ENCODE measurements around the gene PGAM5. TPM values are rescaled to one million over a fixed set of nuclear protein-coding genes. Genes with fewer than 3 reads are reported as not detected.

PGAM5 gene
- total and polyA plus RNA-seq, 9 of the 15 experiments (the other 6 are each of a cell fraction or from before 2014, with no cell fraction given) = 7.4 to 121 (median 69.5) TPM

DNA sequence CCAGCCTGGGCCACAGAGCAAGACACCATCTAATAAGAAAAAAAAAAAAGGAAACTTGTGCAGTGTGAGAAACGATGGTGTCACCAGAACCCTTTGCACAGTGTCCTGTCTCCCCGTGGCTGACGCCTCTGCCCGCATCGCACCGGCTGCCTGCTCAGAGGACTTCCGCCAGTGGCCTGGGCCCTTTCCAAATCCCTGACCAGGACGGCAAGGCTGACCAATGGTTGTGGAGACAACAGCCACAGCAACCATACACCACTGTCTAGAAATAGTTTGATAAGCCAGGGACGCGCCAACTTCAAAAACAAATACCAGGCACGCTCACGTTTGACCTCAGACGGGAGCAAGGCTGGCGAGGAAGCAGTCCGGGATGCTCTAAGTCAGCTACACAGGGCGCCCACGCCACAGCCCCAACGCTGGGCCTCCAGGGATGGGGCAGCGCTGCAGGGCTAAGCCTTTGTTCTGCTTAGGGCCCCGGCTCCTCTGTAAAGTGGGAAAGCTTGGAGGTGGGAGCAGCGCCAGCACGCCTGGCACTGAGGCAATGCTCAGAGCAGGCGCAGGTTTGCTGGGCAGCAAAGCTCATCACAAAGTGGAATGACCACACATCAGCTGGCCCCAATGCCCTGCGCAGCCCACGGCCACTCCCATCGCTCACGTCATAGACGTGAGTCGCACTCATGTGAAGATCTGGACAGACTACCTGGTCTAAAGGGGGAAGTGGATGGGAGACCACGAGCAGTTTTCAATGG lies 12.5 kb downstream of the PGAM5 start:
- Histone ChIP-seq H3K4me2 (ENCODE audit: insufficient read depth, low read length) (no peak overlapping the region), H3K9me3 (replicated peaks; ENCODE audit: control insufficient read depth, insufficient read depth, low read depth, low read length) (no peaks in the 10 kb centered on the region), H3K4me1 (replicated peaks in 1 of 2; ENCODE audit: control insufficient read depth in 2 of 2, insufficient read depth in 2 of 2, low read length in 2 of 2) (peaks cover 0 to 18% of the 10 kb centered on the region in 2 experiments; a peak in 3 of 5 replicates), H3K36me3 (ENCODE audit: control insufficient read depth, insufficient read depth, low read length) (peaks cover 92% of the 10 kb centered on the region), H3K27me3 (ENCODE audit: control insufficient read depth in 2 of 2, insufficient read depth in 2 of 2, low read length in 2 of 2) (no peaks in the 10 kb centered on the region), H3K27ac (ENCODE audit: extremely low read depth, low read depth, low read length) (peak overlapping the region; percentile 43; the same call in 2 of the 3 replicates), H3K79me2 (ENCODE audit: control insufficient read depth, insufficient read depth, low read length) (no peaks in the 10 kb centered on the region; the same call in 2 of the 3 replicates), H3K9ac (ENCODE audit: insufficient read depth in 1 of 2, low read depth in 2 of 2, low read length in 2 of 2) (peak overlapping the region in 1 of 2 experiments; percentile 80; a peak in 2 of 4 replicates), H3K9me1 (ENCODE audit: control insufficient read depth, insufficient read depth, low read length) (peaks cover 5% of the 10 kb centered on the region), H3K4me3 (no peak overlapping the region), H4K20me1 (replicated peaks; ENCODE audit: control insufficient read depth, insufficient read depth, low read length) (no peaks in the 10 kb centered on the region; the same call in 1 of the 2 replicates), H2AFZ (ENCODE audit: low read depth, low read length) (no peak overlapping the region)
- BruUV-seq (replicated peaks) = no TSS peak
- peak; percentile 37 for FAIRE-seq
- intact Hi-C loops (cut with micrococcal nuclease) (no loop called here), in situ Hi-C loops (cut with MboI) (no loop called here)
- TF ChIP-seq, protein P1, sequence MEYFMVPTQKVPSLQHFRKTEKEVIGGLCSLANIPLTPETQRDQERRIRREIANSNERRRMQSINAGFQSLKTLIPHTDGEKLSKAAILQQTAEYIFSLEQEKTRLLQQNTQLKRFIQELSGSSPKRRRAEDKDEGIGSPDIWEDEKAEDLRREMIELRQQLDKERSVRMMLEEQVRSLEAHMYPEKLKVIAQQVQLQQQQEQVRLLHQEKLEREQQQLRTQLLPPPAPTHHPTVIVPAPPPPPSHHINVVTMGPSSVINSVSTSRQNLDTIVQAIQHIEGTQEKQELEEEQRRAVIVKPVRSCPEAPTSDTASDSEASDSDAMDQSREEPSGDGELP (CRISPR knock-in tag; IDR thresholded peaks at IDR 0.05; ENCODE audit: borderline replicate concordance) = peak; percentile 48; the same call in 1 of the 2 replicates
- TF ChIP-seq CREM (IDR thresholded peaks at IDR 0.05; ENCODE audit: low read depth) (peak; percentile 66), SPI1 (IDR thresholded peaks at IDR 0.05; ENCODE audit: borderline replicate concordance, low read depth, low read length) (peak; percentile 61), FOXA3 (CRISPR knock-in tag; conservative IDR thresholded peaks at IDR 0.05 in 1 of 2, IDR thresholded peaks at IDR 0.05 in 1 of 2) (no peak), MAFG (tag; conservative IDR thresholded peaks at IDR 0.05) (no peak), ZNF121 (CRISPR knock-in tag; conservative IDR thresholded peaks at IDR 0.05) (0 out of 2 replicates have a peak, but pooled peaks have one; percentile 5), THRA (IDR thresholded peaks at IDR 0.05) (no peak), POLR2G (IDR thresholded peaks at IDR 0.05; ENCODE audit: low read depth, low read length) (peak; percentile 75), RBFOX2 (IDR thresholded peaks at IDR 0.05; ENCODE audit: low read depth, low read length) (peak; percentile 26; the same call in 1 of the 2 replicates), FOSL1 (tag; conservative IDR thresholded peaks at IDR 0.05) (peak; percentile 65; the same call in 1 of the 2 replicates), POLR2A (conservative IDR thresholded peaks at IDR 0.05) (peak; percentile 36; the same call in 1 of the 2 replicates), PHF21A (IDR thresholded peaks at IDR 0.05; ENCODE audit: borderline replicate concordance, low read depth) (no peak), NRF1 (conservative IDR thresholded peaks at IDR 0.05 in 1 of 2, IDR thresholded peaks at IDR 0.05 in 1 of 2) (peak; percentile 28 to 31; a peak in 2 of 4 replicates), SMAD3 (CRISPR knock-in tag; conservative IDR thresholded peaks at IDR 0.05) (no peak), RBM22 (IDR thresholded peaks at IDR 0.05; ENCODE audit: low read depth, low read length, poor library complexity, severe bottlenecking) (peak; percentile 78)
- ChIA-PET CTCF (ENCODE audit: low intra/inter-chr PET ratio) (no interaction called here), POLR2A (interaction anchor here (0.6 to 1.0 kb wide), 2 partner anchors 9 to 112 kb away, joined by 3 read pairs; no protein-coding TSS in a partner anchor)
- WGBS (ENCODE audit: insufficient coverage, low coverage, missing lambda C conversion rate) = 89% methylated on average over 30 of the region's 30 CpGs
- peak in 1 of 4 experiments; percentile 54 for DNase-seq (ENCODE audit: extremely low read depth in 1 of 4, low spot score in 3 of 4)
- peak; percentile 53 for ATAC-seq
